ENCODE measurements around the gene SPATA6.
"Not testable (repeated sequence)": the region's sequence is repeated elsewhere in the genome, so short reads cannot be mapped to it uniquely, and the experiment has no call there.

The SPATA6 gene

DNA sequence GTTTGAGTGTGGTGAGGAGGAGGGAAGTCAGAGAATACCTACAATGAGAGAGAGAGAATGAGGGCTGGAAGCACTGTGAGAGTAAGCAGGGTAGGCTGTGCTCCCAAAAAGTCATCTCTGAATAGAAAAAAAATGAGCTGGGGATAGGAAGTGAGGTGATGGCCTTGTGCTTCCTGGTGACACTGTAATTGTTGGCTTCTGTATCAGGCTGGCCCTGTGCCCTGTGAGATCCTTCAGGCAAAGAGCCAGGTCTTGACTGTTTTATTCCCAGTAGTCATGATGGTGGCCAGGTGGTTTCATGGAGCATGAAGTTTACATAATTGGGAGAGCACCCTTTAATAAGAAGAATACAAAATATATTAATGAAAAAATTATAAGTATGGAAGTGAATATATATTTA is 20.4 kb upstream of the SPATA6 start:
- DNase-seq (ENCODE audit: low read depth): no peak
- TF ChIP-seq POLR2A (IDR thresholded peaks at IDR 0.05; ENCODE audit: extremely low read depth, insufficient read length): no peak
- TF ChIP-seq, protein P1, sequence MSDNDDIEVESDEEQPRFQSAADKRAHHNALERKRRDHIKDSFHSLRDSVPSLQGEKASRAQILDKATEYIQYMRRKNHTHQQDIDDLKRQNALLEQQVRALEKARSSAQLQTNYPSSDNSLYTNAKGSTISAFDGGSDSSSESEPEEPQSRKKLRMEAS (IDR thresholded peaks at IDR 0.05; ENCODE audit: low read depth, low read length): no peak
- TF ChIP-seq MYC (IDR thresholded peaks at IDR 0.05; ENCODE audit: low read depth, low read length): no peak
- TF ChIP-seq, protein P2, sequence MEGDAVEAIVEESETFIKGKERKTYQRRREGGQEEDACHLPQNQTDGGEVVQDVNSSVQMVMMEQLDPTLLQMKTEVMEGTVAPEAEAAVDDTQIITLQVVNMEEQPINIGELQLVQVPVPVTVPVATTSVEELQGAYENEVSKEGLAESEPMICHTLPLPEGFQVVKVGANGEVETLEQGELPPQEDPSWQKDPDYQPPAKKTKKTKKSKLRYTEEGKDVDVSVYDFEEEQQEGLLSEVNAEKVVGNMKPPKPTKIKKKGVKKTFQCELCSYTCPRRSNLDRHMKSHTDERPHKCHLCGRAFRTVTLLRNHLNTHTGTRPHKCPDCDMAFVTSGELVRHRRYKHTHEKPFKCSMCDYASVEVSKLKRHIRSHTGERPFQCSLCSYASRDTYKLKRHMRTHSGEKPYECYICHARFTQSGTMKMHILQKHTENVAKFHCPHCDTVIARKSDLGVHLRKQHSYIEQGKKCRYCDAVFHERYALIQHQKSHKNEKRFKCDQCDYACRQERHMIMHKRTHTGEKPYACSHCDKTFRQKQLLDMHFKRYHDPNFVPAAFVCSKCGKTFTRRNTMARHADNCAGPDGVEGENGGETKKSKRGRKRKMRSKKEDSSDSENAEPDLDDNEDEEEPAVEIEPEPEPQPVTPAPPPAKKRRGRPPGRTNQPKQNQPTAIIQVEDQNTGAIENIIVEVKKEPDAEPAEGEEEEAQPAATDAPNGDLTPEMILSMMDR (IDR thresholded peaks at IDR 0.05; ENCODE audit: low read depth, low read length): no peak

DNA sequence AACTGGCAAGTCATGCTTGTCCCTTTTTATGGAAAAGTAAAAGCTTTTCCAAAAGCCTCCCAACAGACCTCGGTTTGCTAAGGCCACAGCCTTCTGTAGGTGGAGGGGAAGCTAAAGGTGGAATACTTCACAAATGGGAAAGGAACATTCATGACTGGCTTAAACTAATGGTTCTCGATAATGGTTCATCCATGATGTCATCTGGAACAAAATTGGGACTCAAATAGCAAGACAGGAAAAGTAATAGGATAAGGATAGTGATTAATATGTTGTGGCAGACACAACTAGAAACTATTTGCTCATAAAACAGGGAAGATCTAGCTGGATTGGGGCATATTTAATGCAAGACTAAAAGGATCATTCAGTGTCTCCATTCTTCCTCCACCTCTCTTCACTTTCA is 16.7 kb upstream of the SPATA6 start:
- TF ChIP-seq POLR2A (IDR thresholded peaks at IDR 0.05; ENCODE audit: extremely low read depth, insufficient read length) (no peak), MYC (IDR thresholded peaks at IDR 0.05; ENCODE audit: low read depth, low read length) (no peak)
- TF ChIP-seq, protein P2 (IDR thresholded peaks at IDR 0.05; ENCODE audit: low read depth, low read length): no peak
- no peak overlapping the region for H3K4me3 ChIP-seq (ENCODE audit: low read depth, low read length)
- DNase-seq (ENCODE audit: low read depth): no peak

More for the DNA sequence above, 20.4 kb upstream of the SPATA6 start:
- no peak overlapping the region for H3K4me3 ChIP-seq (ENCODE audit: low read depth, low read length)

DNA sequence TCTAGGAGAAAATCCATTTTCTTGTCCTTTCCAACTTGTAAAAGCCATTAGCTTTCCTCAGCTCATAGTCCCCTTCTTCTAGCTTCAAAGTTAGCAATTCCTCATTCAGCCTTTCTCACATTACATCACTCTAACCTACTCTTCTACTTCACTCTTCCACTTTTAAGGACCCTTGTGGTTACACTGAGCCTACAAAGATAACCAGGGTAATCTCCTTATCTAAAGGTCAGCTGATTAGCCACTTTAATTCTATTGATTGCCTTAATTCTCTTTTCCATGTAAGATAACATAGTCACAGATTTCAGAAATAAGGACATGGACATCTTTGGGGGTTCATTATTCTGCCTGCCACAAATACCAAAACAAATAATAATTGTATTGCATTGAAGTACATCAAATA is 8.5 kb upstream of the SPATA6 start:
- no peak overlapping the region for H3K4me3 ChIP-seq (ENCODE audit: low read depth, low read length)
- no peak for DNase-seq (ENCODE audit: low read depth)
- no peak for TF ChIP-seq MYC (IDR thresholded peaks at IDR 0.05; ENCODE audit: low read depth, low read length)
- TF ChIP-seq, protein P1 (IDR thresholded peaks at IDR 0.05; ENCODE audit: low read depth, low read length): no peak
- TF ChIP-seq, protein P2 (IDR thresholded peaks at IDR 0.05; ENCODE audit: low read depth, low read length): no peak
- no peak for TF ChIP-seq POLR2A (IDR thresholded peaks at IDR 0.05; ENCODE audit: extremely low read depth, insufficient read length)

DNA sequence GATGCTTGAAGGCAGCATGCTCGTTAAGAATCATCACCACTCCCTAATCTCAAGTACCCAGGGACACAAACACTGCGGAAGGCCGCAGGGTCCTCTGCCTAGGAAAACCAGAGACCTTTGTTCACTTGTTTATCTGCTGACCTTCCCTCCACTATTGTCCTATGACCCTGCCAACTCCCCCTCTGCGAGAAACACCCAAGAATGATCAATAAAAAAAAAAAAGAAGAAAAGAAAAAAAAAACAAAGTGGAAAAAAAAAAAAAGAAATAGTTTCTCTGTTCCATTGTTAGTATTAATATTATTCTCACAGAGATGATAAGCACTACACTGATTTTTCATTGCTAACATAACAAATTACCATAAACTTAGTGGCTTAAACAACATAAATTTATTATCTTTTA is 8.0 kb upstream of the SPATA6 start:
- not testable (repeated sequence) for H3K4me3 ChIP-seq (ENCODE audit: low read depth, low read length); DNase-seq (ENCODE audit: low read depth)

DNA sequence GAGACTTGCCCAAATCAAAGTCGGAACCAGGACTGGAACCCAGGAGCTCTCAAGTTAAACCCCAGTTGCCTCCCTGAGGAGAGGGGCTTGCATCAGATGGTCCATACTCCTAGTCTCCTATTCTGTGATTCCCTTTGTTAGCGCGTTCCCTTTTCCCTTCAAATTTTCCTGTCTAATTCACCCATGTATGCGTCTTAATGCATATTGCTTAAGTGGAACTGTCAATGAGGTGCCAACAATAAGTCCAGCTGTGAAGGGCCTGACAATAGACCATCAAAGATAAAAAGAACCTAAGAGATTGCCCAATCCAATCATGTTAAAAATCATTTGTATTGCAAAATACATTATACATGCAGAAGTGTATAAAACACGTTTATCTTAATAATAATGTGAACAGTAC is 634 bp upstream of the SPATA6 start:
- peak overlapping the region; percentile 25 for H3K4me3 ChIP-seq (ENCODE audit: low read depth, low read length)
- TF ChIP-seq, protein P1 (IDR thresholded peaks at IDR 0.05; ENCODE audit: low read depth, low read length): no peak
- TF ChIP-seq, protein P2 (IDR thresholded peaks at IDR 0.05; ENCODE audit: low read depth, low read length): no peak
- TF ChIP-seq POLR2A (IDR thresholded peaks at IDR 0.05; ENCODE audit: extremely low read depth, insufficient read length) (no peak), MYC (IDR thresholded peaks at IDR 0.05; ENCODE audit: low read depth, low read length) (no peak)
- DNase-seq (ENCODE audit: low read depth): no peak

DNA sequence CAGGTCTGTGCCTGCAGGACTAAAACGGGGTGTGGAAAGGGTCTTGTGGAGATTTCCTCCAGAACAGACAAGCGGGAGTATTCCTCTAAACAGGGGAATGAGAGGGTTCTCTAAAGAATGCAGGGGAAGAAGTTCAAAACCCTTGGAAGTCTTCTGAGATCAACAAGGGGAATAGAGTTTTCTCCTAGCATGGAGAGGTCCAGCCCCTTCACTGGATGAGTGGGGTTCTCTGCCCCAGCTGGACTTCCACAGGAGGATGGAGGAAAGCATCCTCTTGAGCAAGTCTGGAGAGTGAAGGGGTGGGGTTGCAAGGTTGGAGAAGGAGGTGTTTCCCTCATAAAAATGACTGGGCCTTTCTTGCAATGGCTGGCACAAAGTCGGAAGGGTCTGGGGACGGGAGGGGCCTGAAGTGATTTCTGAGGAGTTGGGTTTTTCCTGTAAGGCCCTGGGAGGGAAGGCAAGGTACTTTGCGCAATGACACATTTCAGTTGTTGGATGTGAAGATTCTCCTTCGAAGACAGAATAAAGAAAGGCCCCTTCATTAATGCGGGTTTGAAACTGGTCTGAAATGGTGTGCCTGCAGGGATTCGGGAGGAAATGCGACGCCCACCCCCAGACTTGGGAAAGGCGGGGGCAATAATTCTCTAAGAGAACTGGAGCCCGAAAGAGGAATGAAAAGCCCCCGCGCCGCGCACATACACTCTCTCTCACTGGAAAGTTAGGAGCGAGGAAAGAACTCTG is 884 bp downstream of the SPATA6 start:
- H3K4me3 ChIP-seq (ENCODE audit: low read depth, low read length): no peak overlapping the region
- DNase-seq (ENCODE audit: low read depth): no peak
- TF ChIP-seq MYC (IDR thresholded peaks at IDR 0.05; ENCODE audit: low read depth, low read length): no peak
- TF ChIP-seq, protein P1 (IDR thresholded peaks at IDR 0.05; ENCODE audit: low read depth, low read length): no peak

DNA sequence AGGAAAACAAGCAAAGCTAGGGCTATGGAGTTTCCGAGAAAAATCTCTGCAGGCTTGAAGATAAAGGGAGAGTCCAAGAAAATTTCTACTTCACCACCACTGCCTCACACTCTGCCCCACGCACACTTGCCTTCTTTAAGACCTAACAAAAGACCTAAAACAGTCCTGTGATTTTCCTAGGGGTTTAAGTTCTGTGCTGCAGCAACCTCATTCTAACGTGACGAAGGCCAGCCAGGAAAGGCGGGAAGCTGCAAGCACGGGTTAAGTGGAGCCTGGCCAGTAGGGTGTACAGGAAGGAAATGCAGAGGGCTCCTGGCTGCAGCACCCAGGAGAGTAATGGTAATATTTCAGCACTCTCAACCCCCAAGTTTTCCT is 1.5 kb downstream of the SPATA6 start:
- no peak overlapping the region for H3K4me3 ChIP-seq (ENCODE audit: low read depth, low read length)
- DNase-seq (ENCODE audit: low read depth): no peak
- TF ChIP-seq POLR2A (IDR thresholded peaks at IDR 0.05; ENCODE audit: extremely low read depth, insufficient read length): no peak
- TF ChIP-seq, protein P2 (IDR thresholded peaks at IDR 0.05; ENCODE audit: low read depth, low read length): no peak
- TF ChIP-seq, protein P1 (IDR thresholded peaks at IDR 0.05; ENCODE audit: low read depth, low read length): no peak
- TF ChIP-seq MYC (IDR thresholded peaks at IDR 0.05; ENCODE audit: low read depth, low read length): no peak
